ENCODE data around the gene FHAD1. TPM values are rescaled to one million over a fixed set of nuclear protein-coding genes. Genes with fewer than 3 reads are reported as not detected.

The FHAD1 gene
- polyA plus RNA-seq, 1 of the 3 experiments (the other 2 are of a cell fraction): 0.48 TPM

DNA sequence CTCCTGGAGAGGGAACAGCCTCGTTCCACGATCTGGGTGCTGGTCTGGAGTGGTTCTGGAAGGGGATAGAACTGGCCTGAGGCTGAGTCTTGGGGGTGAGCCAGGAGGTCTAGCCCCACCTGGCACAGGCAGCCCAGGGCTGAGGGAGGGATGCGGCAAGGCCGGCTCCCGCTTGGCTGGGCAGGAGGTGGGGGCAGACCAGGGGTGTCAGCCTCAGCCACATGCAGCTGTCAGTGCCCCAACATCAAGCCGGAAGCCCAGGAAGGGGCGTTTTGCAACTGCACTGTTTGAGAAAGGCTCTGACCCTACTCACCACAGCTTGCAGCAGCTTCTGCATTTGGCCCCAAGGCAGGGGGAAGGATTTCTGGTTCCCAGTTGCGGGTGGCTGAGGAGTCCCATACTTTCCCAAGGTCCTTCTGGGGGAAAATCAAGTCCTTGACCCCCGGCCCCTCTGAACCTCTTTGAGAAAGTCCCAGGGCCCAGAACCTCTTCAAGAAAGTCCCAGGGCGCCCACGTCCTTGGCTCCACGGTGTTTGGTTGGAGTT lies 164.6 kb downstream of the FHAD1 start (continued):
- TF ChIP-seq ELF1 (IDR thresholded peaks at IDR 0.05) (no peak), FOXM1 (IDR thresholded peaks at IDR 0.05; ENCODE audit: low read depth) (no peak)
- TF ChIP-seq, protein P1, sequence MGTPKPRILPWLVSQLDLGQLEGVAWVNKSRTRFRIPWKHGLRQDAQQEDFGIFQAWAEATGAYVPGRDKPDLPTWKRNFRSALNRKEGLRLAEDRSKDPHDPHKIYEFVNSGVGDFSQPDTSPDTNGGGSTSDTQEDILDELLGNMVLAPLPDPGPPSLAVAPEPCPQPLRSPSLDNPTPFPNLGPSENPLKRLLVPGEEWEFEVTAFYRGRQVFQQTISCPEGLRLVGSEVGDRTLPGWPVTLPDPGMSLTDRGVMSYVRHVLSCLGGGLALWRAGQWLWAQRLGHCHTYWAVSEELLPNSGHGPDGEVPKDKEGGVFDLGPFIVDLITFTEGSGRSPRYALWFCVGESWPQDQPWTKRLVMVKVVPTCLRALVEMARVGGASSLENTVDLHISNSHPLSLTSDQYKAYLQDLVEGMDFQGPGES (IDR thresholded peaks at IDR 0.05; ENCODE audit: low read depth, low read length): no peak

- Histone ChIP-seq H3K4me3 (ENCODE audit: low read depth in 2 of 2, low read length in 1 of 2) (no peak overlapping the region; a peak in 1 of 4 replicates), H4K20me1 (ENCODE audit: insufficient read depth) (peaks cover 31% of the 10 kb centered on the region), H3K79me2 (ENCODE audit: insufficient read depth) (peaks cover 64% of the 10 kb centered on the region), H3K9me2 (no peaks in the 10 kb centered on the region), H2AFZ (ENCODE audit: low read depth) (no peak overlapping the region), H3F3A (replicated peaks; ENCODE audit: insufficient read depth) (peaks cover 41% of the 10 kb centered on the region), H3K4me2 (peak overlapping the region; percentile 96), H3K27me3 (ENCODE audit: insufficient read depth) (no peaks in the 10 kb centered on the region), H3K9ac (no peak overlapping the region; the same call in 1 of the 2 replicates), H3K4me1 (ENCODE audit: control insufficient read depth in 1 of 2, insufficient read depth in 2 of 2, low read depth in 1 of 2, low read length in 1 of 2) (peaks cover 31 to 37% of the 10 kb centered on the region in 2 experiments; a peak in 3 of 4 replicates), H3K36me3 (replicated peaks in 1 of 2; ENCODE audit: control insufficient read depth in 1 of 2, insufficient read depth in 2 of 2, low read length in 1 of 2) (peaks cover 0 to 4% of the 10 kb centered on the region in 2 experiments), H3K9me3 (no peaks in the 10 kb centered on the region), H3K27ac (ENCODE audit: low read depth in 2 of 2, low read length in 1 of 2) (peak overlapping the region in 1 of 2 experiments; percentile 24; a peak in 1 of 4 replicates)
- CTCF ChIA-PET: interaction anchor here (1.5 to 3.7 kb wide), 3 partner anchors 9 to 89 kb away, joined by 6 to 35 read pairs (median 14); no protein-coding TSS in a partner anchor
- no peak for DNase-seq
- TF ChIP-seq CHD2 (IDR thresholded peaks at IDR 0.05; ENCODE audit: low read length, partially characterized antibody) (no peak), GATA2 (CRISPR knock-in tag; IDR thresholded peaks at IDR 0.05) (peak; percentile 45), SIN3A (IDR thresholded peaks at IDR 0.05; ENCODE audit: borderline replicate concordance, low read depth, low read length) (peak; percentile 9; the same call in 1 of the 2 replicates), TEAD4 (IDR thresholded peaks at IDR 0.05; ENCODE audit: borderline replicate concordance, insufficient read depth) (no peak), RAD21 (IDR thresholded peaks at IDR 0.05; ENCODE audit: low read length) (0 out of 2 replicates have a peak, but pooled peaks have one; percentile 4)
- WGBS (ENCODE audit: low lambda C conversion rate): 84% methylated on average over 11 of the region's 16 CpGs
- POLR2A ChIA-PET: no interaction called here
Measured at GRCh38 chr1:15412175-15412800, 165.3 kb downstream of the FHAD1 start.

GRCh38 chr1:15412843-15413242 lies 165.8 kb downstream of the FHAD1 start:
- no peak overlapping the region for H3K9ac ChIP-seq
- no peaks in the 10 kb centered on the region for H3K9me2 ChIP-seq
- H3K4me2 ChIP-seq: peak overlapping the region; percentile 96
- TF ChIP-seq CTCF (IDR thresholded peaks at IDR 0.05) (no peak), GABPA (IDR thresholded peaks at IDR 0.05; ENCODE audit: low read depth) (no peak), EP300 (IDR thresholded peaks at IDR 0.05; ENCODE audit: borderline replicate concordance in 1 of 2, low read depth in 1 of 2, low read length in 1 of 2) (no peak), POLR2AphosphoS5 (IDR thresholded peaks at IDR 0.05; ENCODE audit: low read depth, low read length) (no peak), RXRA (IDR thresholded peaks at IDR 0.05; ENCODE audit: borderline replicate concordance, low read depth) (no peak), RFX5 (IDR thresholded peaks at IDR 0.05; ENCODE audit: low read length) (no peak)
- no peak overlapping the region for H2AFZ ChIP-seq (ENCODE audit: low read depth)
- H3K36me3 ChIP-seq (replicated peaks in 1 of 2; ENCODE audit: control insufficient read depth in 1 of 2, insufficient read depth in 2 of 2, low read length in 1 of 2): peaks cover 0 to 4% of the 10 kb centered on the region in 2 experiments
- peaks cover 31% of the 10 kb centered on the region for H4K20me1 ChIP-seq (ENCODE audit: insufficient read depth)
- H3K27me3 ChIP-seq (ENCODE audit: insufficient read depth): no peaks in the 10 kb centered on the region
- H3F3A ChIP-seq (replicated peaks; ENCODE audit: insufficient read depth): peaks cover 41% of the 10 kb centered on the region
- no peak overlapping the region for H3K4me3 ChIP-seq (ENCODE audit: low read depth in 2 of 2, low read length in 1 of 2)
- peaks cover 70% of the 10 kb centered on the region for H3K79me2 ChIP-seq (ENCODE audit: insufficient read depth)
- peaks cover 35 to 36% of the 10 kb centered on the region in 2 experiments; a peak in 3 of 4 replicates for H3K4me1 ChIP-seq (ENCODE audit: control insufficient read depth in 1 of 2, insufficient read depth in 2 of 2, low read depth in 1 of 2, low read length in 1 of 2)
- no peak for DNase-seq
- ChIA-PET POLR2A (no interaction called here), CTCF (interaction anchor here (1.5 to 3.7 kb wide), 3 partner anchors 9 to 89 kb away, joined by 6 to 35 read pairs (median 14); no protein-coding TSS in a partner anchor)
- H3K9me3 ChIP-seq: no peaks in the 10 kb centered on the region
- WGBS (ENCODE audit: low lambda C conversion rate): 97% methylated on average over 8 of the region's 11 CpGs
- no peak overlapping the region for H3K27ac ChIP-seq (ENCODE audit: low read depth in 2 of 2, low read length in 1 of 2)

All from SK-N-SH (cell line).